ENCODE measurements around the gene GATB. TPM values are rescaled to one million over a fixed set of nuclear protein-coding genes. Genes with fewer than 3 reads are reported as not detected.

GATB gene
- total RNA-seq, 1 experiment from 2014 or later, result 29.6 TPM

GRCh38 chr4:151799417-151800012 is 38.7 kb upstream of the GATB start:
- Histone ChIP-seq H3K4me1 (no peaks in the 10 kb centered on the region), H3K36me3 (ENCODE audit: control insufficient read depth, insufficient read depth, low read length) (no peaks in the 10 kb centered on the region), H3K9me3 (no peaks in the 10 kb centered on the region), H3K27me3 (replicated peaks; ENCODE audit: control insufficient read depth, insufficient read depth, low read length) (no peaks in the 10 kb centered on the region), H3K4me3 (ENCODE audit: low read depth, low read length) (no peak overlapping the region)
- Mint-ChIP-seq H3K27ac (ENCODE audit: unreplicated experiment) (no peak overlapping the region), H3K36me3 (ENCODE audit: insufficient read depth, unreplicated experiment) (no peaks in the 10 kb centered on the region), H3K4me1 (ENCODE audit: low read depth, unreplicated experiment) (no peaks in the 10 kb centered on the region), H3K9me3 (ENCODE audit: unreplicated experiment) (no peaks in the 10 kb centered on the region), H3K27me3 (ENCODE audit: insufficient read depth, unreplicated experiment) (no peaks in the 10 kb centered on the region), H3K4me3 (ENCODE audit: unreplicated experiment) (no peak overlapping the region)
- DNase-seq, result no peak
- intact Hi-C loops (cut with micrococcal nuclease; ENCODE audit: unreplicated experiment), result no loop called here
- ChIA-PET POLR2A (no interaction called here), CTCF (no interaction called here)
- no peak for TF ChIP-seq CTCF (IDR thresholded peaks at IDR 0.05; ENCODE audit: insufficient read depth in 1 of 2, low read depth in 1 of 2, low read length in 1 of 2, severe bottlenecking in 1 of 2, unreplicated experiment in 1 of 2)
- BruUV-seq (replicated peaks), result no TSS peak

GRCh38 chr4:151798678-151799416 is 38.0 kb upstream of the GATB start:
- H3K4me3 Mint-ChIP-seq (ENCODE audit: unreplicated experiment), result no peak overlapping the region
- no peaks in the 10 kb centered on the region for H3K27me3 ChIP-seq (replicated peaks; ENCODE audit: control insufficient read depth, insufficient read depth, low read length)
- H3K9me3 Mint-ChIP-seq (ENCODE audit: unreplicated experiment), result no peaks in the 10 kb centered on the region
- no peak for DNase-seq
- no peaks in the 10 kb centered on the region for H3K36me3 Mint-ChIP-seq (ENCODE audit: insufficient read depth, unreplicated experiment)
- H3K4me1 Mint-ChIP-seq (ENCODE audit: low read depth, unreplicated experiment), result no peaks in the 10 kb centered on the region
- TF ChIP-seq CTCF (IDR thresholded peaks at IDR 0.05; ENCODE audit: insufficient read depth in 1 of 2, low read depth in 1 of 2, low read length in 1 of 2, severe bottlenecking in 1 of 2, unreplicated experiment in 1 of 2), result no peak
- no peak overlapping the region for H3K4me3 ChIP-seq (ENCODE audit: low read depth, low read length)
- intact Hi-C loops (cut with micrococcal nuclease; ENCODE audit: unreplicated experiment), result no loop called here
- ChIA-PET POLR2A (no interaction called here), CTCF (no interaction called here)
- no peaks in the 10 kb centered on the region for H3K36me3 ChIP-seq (ENCODE audit: control insufficient read depth, insufficient read depth, low read length)
- no peaks in the 10 kb centered on the region for H3K9me3 ChIP-seq
- H3K4me1 ChIP-seq, result no peaks in the 10 kb centered on the region
- no TSS peak for BruUV-seq (replicated peaks)
- no peaks in the 10 kb centered on the region for H3K27me3 Mint-ChIP-seq (ENCODE audit: insufficient read depth, unreplicated experiment)
- no peak overlapping the region for H3K27ac Mint-ChIP-seq (ENCODE audit: unreplicated experiment)

DNA sequence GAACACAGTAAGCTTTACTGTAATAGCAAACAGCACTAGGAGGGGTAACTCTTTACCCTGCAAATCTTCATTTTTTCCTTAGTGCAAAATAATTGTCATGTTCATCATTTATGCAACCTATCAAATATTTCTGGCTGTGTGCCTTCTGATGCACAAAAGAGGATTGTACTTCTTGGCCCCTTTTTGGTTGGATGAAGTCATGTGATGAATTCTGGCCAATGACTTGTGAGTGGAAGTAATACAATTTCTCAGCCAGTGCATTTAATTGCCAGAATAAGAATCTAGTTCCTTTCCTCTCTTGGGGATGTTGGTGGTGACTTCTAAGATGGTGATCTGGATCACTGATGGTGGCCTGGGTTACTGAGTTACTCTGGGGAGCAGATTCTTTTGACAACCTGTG is 37.0 kb upstream of the GATB start:
- Mint-ChIP-seq H3K4me1 (ENCODE audit: low read depth, unreplicated experiment) (no peaks in the 10 kb centered on the region), H3K4me3 (ENCODE audit: unreplicated experiment) (no peak overlapping the region), H3K27me3 (ENCODE audit: insufficient read depth, unreplicated experiment) (no peaks in the 10 kb centered on the region), H3K9me3 (ENCODE audit: unreplicated experiment) (no peaks in the 10 kb centered on the region), H3K27ac (ENCODE audit: unreplicated experiment) (no peak overlapping the region), H3K36me3 (ENCODE audit: insufficient read depth, unreplicated experiment) (no peaks in the 10 kb centered on the region)
- no peak for DNase-seq
- CTCF ChIA-PET, result no interaction called here
- H3K4me3 ChIP-seq (ENCODE audit: low read depth, low read length), result no peak overlapping the region
- H3K4me1 ChIP-seq, result no peaks in the 10 kb centered on the region
- H3K27me3 ChIP-seq (replicated peaks; ENCODE audit: control insufficient read depth, insufficient read depth, low read length), result no peaks in the 10 kb centered on the region
- no peak for TF ChIP-seq CTCF (IDR thresholded peaks at IDR 0.05; ENCODE audit: insufficient read depth in 1 of 2, low read depth in 1 of 2, low read length in 1 of 2, severe bottlenecking in 1 of 2, unreplicated experiment in 1 of 2)
- intact Hi-C loops (cut with micrococcal nuclease; ENCODE audit: unreplicated experiment), result no loop called here
- BruUV-seq (replicated peaks), result no TSS peak
- H3K9me3 ChIP-seq, result no peaks in the 10 kb centered on the region
- POLR2A ChIA-PET, result no interaction called here
- H3K36me3 ChIP-seq (ENCODE audit: control insufficient read depth, insufficient read depth, low read length), result no peaks in the 10 kb centered on the region
